Stimulated activated CD8-positive, alpha-beta memory T cell treated with anti-CD3 and anti-CD28 coated beads, Interleukin-15, amount 100 ng/mL, for 48 hours (primary cell): ENCODE data around the gene FAM3A.

Source experiments
- DNase-seq, 2 donors: peaks; one replicate each; pipeline ENCODE4 v3.0.0-alpha.2; 2020; ENCODE audit warnings: low read depth in 2 of 2

FAM3A gene

DNA sequence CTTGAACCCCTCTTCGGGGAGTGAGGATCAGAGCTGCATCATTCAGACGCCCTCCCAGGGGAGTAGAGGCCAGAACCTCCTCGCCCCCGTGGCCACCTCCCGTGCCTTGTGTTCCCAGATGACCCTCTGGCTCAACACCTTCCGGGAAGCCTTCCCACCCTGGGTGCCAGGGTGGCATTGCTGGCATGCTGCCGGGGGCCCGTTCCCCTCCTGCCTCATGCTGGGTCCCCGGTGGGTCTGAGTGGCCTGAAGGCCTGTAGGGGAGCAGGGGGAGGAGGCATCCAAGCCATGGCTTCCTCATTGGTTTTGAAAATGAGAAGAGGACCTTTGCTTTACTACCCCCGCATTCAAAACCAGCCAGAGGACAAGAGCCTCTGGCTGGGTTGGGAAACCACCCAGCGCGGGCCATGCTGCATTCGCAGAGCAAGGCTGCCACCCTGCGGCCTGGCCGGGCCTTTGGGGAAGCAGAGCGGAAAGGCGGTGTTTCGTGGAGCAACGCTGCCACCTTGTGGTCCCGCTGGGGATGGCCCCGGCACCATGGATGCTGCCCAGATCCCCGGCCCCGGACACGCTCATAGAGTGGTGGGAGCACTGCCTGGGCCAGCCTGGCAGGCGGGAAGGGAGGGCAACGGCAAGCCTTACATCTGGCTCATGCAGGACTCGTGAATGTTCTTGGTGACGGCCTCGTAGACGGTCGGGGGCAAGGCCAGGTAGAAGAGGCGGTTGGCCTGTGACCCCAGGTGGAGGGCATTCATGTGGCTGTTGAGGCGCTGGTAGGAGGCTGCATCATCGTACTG, 18.7 kb upstream of the FAM3A start:
- peak; percentile 73 to 79 for DNase-seq

DNA sequence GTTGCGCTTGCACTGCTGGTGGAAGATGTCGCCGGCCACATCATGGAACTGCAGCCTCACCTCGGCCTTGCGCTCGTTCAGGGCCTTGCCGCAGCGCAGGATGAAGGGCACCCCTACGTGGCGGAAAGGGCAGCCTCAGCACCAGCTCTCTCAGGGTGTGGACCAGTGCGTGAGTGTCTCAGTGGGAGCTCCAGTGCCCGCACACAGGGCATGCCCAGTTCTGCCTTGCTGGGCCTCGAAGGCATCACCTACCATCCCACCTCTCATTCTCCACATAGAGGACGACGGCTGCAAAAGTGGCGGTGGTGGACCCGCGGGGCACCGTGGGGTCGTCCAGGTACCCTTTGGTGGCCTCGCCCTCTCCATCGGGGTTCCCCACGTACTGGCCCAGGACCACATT, 16.7 kb upstream of the FAM3A start:
- no peak for DNase-seq

DNA sequence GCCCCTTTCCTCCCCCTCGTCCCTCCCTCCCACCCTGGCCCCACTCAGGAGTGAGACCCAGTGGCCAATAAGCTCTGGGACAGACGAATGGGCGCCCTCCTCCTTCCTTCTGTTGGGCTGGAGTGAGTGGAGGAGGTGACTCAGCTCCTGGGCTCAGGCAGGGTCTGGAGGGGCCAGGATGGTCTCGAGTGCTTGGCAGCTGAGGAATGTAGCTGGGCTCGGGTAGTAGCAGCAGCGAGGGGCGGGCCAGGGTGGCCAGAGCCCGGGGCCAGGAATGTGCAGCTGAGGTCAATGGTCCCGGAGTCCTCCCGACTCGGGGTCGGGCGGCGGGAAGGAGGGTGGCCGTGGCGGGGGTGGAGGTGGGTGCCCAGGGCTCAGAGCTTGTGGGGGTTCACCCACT, 15.6 kb upstream of the FAM3A start:
- no peak for DNase-seq

DNA sequence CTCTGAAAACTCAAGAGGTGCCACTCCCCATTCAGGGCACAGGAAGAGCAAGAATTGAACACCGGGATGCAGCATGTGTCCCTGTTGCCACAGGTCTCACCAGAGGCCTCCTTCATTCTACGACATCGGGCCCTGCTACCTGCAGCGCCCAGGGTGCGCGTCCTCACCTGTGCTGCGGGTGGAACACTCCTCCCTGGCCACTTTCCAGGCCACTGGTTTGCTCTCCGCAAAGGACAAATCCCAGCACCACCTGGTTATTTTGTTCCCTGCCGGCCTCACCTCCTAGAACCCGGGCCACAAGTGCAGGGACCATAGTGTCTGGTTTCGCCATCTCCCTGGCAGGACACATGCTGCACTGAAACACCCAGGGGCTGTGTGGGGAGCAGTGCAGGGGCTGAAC, 14.3 kb upstream of the FAM3A start:
- DNase-seq: no peak

DNA sequence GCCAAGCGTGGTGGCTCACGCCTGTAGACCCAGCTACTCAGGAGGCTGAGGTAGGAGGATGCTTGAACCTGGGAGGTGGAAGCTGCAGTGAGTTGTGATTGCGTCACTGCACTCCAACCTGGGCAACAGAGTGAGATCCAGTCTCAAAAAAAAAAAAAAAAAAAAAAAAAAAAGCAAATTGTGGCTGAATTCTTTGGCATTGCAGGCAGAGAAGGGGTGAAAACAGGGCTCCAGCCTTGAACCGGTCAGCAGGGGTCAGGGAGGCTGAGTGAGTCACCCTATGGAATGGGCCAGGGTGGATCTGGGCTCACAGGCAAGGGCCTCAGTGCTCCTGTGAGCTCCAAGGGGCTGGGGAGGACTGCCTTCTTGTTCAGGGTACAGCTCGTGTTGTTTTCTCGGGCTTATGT, 13.2 kb upstream of the FAM3A start:
- DNase-seq: no peak

DNA sequence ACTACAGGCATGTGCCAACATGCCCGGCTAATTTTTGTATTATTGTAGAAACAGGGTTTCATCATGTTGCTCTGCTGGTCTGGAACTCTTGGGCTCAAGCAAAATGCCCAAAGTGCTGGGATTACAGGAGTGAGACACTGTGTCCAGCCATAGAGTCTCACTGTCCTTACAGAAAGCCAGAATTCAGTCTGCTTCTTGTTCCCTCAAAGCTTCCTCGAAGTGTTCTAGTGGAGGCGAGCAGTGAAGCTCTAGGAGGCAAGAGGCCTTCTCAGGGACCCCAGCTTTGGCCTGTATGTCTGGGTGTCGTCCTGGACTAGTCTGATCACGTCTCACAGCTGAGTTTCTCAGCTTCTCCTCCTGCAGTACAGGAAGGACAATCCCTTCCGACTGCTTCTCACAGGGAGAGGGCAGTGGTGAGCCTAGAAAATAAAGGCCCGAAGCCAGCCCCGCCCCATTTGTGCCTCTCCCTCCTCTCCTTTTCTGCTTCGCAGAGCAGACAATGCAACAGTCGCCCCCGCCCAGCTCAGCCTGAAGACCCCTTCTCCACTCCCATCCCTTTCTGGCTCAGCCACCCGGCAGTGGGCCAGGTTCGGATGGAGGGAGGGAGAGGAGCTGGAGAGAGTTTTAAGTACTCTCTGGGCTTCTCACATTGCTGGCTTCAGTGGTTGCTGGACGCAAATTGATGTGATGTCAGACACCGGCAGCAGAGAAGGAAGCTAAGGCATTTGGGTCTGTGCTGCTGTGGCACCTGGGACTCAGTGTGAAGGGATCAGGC, 11.1 kb upstream of the FAM3A start:
- DNase-seq: peak in 1 of 2 donors; percentile 32

DNA sequence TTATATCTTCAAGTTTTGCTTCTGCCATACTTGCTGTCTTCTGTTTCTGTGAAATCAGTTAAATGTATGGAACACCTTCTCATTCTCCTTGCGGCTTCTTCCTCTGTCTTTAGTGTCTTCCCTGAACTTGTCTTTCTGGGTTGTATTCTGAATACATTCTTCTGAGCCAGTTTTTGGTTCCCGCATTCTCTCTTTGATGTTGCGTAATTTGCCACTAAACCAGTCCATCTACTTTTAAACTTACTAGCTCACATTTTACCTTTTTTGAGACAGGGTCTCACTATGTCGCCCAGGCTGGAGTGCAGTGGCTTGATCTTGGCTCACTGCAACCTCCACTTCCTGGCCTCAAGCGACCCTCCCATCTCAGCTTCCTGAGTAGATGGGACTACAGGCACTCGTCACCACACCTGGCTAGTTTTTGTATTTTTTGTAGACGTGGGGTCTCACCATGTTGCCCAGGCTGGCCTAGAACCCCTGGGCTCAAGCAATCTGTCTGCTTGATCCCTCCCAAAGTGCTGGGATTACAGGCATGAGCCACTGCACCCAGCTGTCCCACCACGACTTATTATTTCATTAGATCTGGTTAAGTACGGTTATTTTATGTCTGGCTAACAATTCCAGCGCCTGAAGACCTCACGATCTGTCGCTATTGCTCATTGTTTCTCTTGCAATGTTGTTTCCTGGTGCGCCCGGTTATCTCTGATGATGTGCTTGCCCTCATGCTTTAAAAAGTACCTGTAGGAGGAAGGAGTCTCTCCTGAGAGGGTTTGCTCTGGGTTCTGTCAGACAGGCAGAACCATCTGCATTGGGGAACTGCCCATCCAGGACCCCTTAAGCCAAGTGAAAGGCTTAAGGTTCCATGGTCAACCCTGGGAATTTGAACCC, 9.8 kb upstream of the FAM3A start:
- no peak for DNase-seq

DNA sequence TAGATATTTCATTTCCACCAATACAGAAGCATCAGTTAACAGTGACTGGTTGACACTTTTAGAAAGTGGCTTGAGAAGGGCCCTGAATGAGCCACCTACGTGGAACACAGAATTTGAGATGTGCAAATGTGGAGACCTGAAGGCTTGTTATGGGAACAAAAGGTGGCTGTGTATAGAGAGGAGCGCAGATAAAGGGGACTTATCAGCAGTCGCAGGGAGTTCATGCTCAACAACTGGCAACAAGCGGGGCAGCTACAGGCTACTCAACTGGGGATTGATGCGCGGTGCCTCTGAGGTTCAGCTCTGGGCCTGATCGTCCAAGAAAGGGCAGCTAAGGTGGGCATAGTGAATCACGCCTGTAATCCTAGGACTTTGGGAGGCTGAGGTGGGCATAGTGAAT, 3.4 kb upstream of the FAM3A start:
- DNase-seq: no peak

DNA sequence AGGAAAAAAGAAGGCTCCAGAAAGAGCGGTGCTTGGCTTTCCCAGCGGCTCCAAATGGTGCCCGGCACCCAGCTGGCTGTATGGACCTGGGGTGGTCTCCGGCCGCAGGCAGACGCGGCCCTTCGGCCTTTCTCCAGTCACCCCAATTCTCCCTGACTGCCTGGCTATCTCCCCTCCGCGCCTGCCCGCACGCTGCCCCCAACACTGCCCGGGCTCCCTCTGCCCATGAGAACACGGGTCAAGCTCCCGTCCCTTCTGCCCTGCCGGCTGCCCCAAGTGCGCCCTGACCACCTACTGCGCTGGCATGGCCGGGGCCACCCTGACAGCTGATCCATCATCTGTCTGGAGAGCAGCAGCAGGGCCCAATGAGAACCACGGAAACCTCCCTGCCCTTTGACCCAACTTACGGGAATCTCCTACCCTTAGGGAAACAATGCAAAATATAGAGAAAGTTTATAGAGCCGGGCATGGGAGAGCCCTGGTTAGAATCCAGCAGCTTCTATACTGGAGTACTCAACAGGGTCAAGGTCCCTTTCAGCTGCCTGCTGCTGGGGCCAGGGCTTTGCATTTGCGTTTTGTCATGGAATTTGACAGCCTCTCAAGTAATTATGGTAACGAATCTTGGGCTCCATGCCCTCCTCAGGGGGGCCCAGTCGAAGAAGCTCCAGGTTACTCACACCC, 1.2 kb upstream of the FAM3A start:
- no peak for DNase-seq

DNA sequence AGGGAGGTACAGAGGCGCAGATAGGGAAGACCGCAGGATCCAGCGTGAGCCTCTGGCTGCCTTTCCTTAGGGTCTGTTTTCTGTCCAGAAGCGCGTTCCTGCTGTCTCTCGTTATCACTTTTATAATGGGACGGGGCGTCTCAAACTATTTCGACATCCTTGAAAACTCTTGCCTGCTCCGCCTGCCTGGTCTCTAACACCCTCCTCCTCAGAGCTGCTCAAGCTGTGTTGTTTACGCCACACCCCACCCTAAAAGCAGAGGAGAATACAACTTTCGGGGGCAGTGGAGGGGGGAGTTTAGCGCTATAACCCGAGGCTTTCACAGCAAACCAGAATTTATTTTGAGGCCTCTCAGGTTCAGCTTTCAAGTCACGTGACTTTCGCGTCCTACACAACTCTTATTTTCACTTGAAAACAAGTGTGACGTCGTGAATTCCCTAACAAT, 646 bp upstream of the FAM3A start:
- no peak for DNase-seq

DNA sequence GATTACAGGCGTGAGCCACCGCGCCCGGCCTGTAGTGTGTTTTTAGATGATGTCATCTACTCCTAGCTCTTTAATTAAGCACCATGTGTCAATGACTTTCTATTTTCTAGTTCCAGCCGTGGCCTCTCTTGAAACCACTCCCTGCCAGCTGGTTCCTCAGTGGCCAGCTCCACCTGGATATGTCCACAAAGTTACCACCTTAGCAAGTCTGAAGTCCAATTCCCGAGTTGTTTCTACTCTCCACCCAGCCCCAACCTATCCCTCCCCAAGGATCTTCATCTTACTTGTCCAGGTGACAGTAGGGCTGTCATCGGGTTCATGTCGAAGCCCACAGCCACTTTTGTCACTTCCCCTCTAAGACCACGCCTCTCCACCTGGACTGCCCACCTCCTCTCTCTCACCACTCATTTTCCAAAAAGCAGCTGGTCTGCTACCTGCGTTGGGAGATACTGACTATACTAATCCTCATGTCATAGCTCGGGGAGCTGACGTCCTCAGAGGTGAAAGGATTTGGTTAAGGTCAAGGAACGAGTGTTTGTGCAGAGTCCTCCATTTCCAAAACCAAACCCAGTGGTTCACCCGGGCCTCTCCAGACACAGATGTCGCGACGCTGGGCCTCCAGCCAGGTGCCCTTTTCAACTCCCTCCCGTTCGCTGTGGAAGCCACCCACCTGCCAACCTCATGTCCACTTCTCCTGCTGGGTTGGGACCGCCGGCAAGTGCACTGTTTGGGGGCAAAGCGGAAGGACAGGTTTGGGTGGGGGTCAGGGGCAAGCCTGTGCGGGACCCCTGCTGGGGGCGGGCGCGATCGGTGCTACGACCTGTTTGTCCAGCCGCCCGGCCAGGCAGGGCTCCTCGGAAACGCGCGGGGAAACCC, 704 bp downstream of the FAM3A start:
- DNase-seq: no peak

DNA sequence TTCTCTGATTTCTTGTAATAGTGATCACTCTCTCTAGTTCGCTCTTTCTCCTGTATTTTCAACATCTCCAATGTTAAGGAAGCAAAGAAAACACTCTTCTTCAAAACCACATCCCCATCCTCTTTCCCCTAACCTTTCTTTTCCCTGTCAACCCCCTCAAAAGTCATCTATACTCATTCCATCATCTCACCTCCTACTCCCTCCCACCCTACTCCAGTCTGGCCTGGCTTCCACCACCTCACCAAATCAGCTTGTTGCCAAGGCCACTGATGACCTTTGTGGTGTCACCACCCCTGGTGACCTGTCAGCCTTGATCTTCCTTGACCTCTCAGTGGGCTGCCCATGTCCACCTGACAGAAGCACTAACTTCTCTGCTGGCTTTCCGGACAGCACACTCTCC, 2.3 kb downstream of the FAM3A start:
- DNase-seq: no peak

DNA sequence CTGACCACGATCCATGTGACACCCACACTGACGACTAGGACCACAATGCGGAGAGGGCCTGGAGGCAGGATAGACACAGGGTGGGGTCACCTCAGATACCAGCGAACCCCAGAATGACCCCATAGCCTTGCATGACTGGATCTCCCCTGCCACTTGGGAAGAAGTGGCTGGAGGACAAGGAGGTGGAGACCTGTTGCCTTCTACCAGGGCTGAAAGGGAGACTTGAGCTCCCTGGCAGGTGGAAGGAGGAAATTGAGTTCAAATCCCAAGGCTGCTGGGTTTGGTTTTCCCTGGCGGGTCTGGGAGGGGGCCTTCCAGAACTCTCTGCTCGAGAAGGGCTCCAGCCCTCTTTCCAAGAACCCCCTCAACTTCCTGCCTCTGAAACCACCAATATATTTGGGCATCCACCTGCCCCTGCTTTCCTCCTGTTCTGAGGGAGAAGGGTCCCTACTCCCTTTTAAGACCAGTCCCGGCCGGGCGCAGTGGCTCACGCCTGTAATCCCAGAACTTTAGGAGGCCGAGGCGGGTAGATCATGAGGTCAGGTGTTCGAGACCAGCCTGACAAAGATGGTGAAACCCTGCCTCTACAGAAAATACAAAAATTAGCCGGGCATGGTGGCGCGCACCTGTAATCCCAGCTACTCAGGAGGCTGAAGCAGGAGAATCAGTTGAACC, 3.0 kb downstream of the FAM3A start:
- no peak for DNase-seq

DNA sequence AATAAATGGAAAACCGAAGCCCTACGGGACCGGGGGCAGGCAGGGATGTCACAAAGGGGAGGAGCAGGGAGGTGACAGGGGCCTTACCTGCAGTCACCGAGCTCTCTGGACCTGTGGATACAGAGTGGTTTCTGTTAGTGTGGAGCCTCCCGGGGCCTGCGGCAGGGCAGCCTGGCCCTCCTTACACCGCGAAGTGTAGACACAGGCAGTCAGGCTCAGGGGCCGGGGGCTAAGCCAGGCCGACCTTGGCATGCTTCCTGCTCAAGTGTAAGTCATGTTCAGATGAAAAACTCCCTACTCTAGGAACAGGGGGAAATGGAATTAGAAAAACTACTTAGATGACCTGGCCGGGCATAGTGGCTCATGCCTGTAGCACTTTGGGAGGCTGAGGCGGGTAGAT, 4.3 kb downstream of the FAM3A start:
- no peak for DNase-seq

DNA sequence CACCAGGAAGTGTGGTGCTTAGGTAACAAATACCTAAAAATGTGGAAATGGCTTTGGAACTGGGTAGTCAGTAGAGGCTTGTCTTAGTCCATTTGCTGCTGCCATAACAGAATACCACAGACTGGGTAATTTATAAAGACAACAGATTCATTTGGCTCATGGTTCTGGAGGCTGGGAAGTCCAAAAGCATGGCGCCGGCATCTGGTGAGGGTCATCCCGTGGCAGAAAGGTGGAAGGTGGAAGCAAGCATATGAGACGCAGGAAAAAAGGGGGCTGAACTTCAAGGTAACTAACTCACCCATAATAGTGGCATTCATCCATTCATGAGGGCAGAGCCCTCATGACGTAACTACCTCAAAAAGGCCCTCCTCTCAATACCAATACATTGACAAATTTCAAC, 6.6 kb downstream of the FAM3A start:
- no peak for DNase-seq

DNA sequence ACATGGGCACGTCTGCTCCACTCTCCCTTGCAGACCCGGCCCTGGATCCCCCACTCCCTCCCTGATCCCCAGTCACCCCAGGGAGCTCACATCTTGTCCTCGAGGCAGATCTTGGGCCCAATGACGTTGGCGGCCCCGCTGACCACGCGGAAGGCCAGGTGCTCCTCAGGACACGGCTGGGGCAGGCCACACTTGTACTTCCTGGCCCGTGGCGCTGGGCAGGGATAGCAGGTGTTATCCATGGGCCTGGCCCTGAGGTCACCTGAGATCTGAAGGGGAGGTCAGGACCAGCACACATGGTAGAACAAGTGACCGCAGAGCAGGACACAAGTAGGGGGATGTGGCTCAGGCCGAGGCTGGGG, 7.7 kb downstream of the FAM3A start:
- DNase-seq: no peak

DNA sequence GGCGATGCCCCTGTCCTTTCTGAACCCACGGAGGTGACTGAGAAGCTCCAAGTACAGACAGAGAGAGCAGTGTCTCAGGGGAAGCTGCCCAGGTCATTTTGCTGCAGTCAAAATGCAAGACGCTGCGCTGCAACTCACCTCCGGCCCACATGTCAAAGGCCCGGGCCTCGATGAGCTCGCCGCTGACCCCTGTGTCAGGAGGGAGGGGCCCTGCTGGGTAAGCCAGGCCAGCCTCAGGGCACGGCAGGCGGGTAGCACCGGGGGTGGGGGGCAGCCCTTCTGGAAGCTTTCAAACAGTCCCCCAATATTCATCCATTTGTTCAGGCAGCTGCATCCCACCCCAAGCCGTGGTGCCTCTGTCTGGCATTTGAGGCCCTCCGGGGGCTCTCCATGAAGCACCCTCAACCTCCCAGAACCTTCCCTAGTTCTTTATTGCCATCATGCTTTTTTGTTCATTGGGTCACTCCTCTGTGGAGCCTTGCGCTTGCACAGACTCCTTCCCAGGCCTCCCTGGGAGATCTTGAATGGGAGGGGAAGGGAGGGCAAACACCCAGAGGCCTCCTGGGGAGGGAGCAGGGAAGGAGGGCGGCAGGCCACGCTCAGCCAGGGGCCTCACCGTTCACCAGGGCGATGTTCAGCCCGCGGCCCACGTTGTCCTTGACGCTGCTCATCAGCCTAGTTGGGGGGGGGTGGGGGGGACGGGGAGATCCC, 8.2 kb downstream of the FAM3A start:
- no peak for DNase-seq

DNA sequence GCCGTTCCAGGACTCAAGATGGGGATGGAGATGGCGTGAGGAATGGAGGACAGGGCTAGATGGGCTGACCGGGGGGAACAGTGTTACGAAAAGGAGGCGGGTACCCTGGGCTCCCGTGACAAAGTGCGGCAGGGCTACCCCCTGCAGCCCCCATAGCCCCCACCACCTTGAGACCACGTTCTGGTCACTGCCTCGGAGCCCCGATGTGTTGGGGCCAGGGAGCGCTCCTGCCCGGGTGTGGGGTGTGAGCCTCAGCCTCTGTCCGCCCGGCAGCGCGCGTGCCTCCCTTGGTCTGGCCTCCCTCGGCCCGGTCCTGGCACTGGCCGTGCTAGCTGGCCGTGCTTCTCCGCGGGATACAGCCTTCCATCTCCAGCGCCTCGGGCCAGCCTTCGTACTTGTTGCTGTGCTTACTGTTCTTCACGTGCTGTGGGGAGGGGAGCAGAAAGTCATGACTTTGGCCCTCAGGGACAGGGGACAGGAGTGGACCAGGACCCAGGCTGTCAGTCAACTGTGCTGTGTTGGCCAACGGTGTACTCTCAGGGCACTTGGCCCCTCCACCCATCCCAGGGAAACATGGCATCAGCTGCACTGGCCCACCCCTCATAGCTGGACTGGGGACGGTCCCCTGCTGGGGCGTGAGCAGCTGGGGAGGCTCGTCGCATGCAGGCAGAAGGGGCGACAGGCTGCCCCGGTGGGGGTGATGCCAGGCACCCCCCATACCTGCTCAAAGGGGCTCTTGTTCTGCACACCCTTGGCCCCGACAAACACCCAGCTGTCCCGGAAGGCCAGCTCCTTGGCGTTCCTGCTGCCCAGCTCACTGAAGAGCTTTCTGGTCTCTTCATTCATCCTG, 9.3 kb downstream of the FAM3A start:
- no peak for DNase-seq

DNA sequence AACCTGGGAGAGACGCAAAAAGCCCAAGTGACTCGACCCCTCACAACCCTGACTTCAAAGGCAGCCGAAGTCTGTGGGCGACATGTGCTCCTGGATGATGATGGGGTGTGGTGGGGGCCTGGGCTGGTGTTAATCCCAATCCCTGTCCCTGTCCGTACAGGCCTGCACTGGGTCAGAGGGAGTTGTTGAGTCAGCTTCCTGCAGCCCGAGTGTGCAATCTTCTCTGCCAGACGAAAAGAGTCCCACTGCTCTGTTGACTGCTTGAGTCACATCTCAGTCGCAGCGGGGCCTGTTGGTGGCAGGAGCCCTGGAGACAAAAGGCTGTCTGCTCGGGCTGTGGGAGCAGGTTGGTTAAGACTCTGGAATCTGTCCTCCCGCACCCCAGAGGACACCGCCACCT, 10.3 kb downstream of the FAM3A start:
- DNase-seq: no peak
